GM19099 (cell line): ENCODE results near the gene CFAP20.

Source experiments
- POLR2A ChIP-seq: IDR thresholded peaks from 3 replicates; pipeline ENCODE4 v1.6.1; 2011; ENCODE audit warnings: low read depth; ENCODE audit not compliant: insufficient read length; ENCODE audit errors: extremely low read depth

CFAP20 gene

DNA sequence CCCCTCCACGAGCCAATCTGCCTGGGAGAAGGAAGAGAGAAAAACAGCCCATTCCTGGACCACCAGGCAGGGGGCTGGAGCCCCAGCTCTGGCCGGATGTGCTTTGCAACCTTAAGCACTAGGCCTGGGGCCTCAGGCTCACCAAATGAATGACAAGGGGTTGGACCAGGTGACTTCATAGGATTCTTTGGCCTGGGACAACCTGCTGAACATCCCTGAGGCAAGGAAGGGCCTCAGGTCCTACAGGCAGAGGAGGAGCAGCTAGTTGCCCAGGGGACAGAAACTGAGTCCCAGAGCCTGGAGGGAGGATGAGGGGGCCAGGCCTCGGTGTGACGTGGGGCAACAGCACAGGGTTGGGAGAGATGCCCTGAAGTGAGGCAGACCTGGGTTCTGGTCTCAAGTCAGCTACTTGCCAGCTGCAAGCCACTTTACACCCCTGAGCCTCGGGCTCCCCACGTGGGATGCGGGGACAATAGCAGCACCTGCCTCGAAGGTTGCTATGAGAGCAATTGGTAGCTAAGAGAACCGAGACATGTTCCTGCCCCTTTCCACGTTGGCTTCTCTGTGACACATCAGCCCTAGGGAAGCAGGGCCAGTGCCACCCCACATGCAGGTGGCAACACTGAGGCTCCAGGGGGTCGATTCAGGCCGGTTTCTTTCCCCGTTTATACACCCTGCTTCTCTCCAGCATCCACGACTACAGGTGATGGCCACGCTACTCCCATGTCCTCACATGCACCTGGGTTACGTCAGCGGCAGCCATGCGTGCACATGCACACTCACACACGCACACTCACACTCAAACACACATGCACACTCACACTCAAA, 42.6 kb downstream of the CFAP20 start:
- no peak for TF ChIP-seq POLR2A

DNA sequence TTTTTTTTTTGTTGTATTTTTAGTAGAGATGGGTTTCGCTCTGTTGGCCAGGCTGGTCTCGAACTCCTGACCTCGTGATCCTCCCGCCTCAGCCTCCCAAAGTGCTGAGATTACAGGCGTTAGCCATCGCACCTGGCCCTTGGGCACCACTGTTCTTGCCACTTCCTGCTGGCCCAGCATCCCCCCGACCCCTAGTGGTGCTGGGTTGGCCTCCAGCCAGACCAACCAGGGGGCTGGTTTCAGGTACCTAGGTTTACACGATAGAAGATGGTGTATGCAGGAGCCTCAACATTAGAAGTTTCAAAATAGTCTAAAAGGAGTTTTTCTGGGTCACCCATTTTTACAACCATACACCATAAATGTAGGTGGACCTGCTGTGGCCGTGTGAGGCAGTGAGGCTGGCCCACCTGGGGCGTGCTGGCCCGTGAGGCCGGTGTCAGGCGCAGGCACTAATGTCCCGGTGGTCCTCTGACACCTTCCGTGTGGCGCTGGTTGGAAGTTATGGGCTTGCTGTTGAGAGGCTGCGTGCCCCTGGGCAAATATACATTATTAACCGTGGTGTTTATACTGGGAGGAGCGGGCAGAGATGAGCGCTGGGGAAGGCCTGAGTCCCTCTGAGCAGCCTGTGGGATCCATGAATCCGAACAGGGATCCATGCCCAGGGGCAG, 43.5 kb downstream of the CFAP20 start:
- no peak for TF ChIP-seq POLR2A

DNA sequence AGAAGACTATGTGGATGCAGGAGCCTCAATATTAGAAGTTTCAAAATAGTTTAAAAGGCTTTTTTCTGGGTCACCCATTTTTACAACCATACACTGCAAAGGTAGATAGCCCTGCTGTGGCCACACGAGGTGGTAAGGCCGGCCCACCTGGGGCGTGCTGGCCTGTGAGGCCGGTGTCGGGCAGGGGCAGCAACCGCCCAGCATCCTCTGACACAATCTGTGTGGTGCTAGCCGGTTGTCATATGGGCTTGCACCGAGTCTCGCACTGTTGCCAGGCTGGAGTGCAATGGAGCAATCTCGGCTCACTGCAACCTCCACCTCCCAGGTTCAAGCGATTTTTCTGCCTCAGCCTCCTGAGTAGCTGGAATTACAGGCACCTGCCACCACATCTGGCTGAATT, 44.0 kb downstream of the CFAP20 start:
- TF ChIP-seq POLR2A: no peak

DNA sequence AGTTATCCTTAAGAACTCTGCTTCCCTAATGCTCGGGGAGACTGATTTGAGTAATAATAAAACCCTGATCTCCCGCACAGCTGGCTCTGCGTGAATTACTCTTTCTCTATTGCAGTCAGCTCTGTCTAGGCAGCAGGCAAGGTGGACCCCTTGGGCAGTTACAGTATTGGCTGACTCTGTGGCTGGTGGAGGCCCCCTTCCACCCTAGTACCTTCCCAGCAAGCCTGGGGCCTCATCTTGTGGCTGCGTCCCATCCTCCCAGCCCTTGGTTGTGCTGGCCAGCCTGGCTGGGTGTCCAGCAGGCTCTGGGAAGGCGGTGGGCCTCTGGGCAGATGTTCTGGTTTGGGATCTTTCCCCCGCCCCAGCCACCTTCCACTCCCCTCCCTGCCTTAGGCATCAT, 44.5 kb downstream of the CFAP20 start:
- no peak for TF ChIP-seq POLR2A

DNA sequence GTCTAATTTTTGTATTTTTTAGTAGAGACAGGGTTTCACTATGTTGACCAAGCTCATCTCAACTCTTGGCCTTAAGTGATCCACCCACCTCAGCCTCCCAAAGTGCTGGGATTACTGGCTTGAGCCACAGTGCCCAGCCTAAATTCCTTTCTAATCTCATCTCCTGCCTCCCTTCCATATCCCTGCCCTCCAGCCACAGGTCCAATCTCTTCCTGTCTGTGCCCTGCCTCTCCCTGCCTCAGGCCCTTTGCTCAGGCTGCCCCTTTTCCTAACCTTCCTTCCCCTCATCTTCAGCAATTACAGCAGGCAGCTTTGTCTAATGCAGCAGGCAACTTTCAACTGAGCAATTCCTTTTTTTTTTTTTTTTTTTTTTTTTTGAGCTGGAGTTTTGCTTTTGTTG, 46.8 kb downstream of the CFAP20 start:
- no peak for TF ChIP-seq POLR2A

DNA sequence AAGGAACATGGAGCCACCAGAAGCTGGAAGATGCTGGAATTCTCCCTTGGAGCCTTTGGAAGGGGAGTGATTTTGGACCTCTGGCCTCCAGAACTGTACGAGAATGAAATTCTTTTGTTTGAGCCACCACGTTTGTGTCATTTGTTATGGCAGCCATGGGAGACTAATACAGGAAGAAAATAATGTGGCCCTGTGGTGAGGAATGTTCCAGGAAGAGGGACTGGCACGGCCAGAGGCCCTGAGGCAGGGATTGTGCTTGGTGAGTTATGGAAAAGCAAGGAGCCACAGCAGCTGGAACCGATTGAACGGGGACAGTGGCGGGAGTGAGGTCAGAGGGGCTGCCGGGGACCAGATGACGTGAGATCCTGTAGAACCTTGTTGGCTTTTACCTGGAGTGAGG, 51.4 kb downstream of the CFAP20 start:
- TF ChIP-seq POLR2A: no peak

DNA sequence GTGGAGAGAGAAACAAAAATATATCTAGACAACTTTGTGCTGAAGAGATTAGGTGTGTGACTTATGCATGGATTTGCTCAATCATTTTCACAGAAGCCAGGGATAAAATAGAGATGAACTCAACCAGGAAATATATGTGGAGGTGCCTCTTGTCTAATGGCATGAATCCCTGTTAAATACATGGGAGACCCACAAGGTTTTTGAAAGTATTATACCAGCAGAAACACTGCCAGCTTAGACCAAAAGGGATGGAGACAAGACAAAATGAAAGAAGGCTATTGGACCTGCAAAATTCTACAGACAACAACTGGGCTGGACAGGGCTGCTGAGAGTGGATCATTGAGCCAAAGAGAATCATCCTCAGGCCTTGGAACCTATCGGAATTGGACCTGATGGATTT, 52.7 kb downstream of the CFAP20 start:
- TF ChIP-seq POLR2A: no peak

DNA sequence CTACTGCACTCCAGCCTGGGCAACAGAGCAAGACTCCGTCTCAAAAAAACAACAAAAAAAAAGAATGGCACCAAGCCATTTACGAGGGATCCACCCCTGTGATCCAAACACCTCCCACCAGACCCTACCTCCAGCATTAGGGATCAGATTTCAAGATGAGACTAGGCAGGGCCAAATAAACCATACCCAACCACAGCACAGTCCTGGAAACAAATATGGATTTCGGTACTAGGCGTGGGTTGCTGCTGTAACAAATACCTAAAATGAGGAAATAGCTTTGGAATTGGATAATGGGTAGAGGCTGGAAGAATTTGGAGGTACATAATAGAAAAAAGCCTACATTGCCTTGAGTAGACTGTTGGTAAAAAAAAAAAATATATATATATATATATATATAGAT, 54.5 kb downstream of the CFAP20 start:
- no peak for TF ChIP-seq POLR2A

DNA sequence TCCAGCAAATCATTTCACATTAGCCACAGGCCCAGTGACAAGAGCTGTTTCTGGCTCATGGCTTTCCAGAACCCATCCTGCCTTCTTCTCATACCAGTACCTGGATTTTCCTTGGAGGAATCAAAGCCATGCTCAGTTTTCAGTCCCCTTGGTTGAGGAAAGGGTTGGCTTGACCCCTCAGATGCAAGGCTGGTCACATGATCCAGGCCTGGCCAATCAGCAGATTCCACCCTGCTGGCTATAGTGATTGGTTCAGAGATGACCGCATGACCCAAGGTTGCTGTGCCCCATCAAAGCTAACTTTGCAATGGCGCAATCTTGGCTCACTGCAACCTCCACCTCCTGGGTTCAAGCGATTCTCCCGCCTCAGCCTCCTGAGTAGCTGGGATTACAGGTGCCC, 58.6 kb downstream of the CFAP20 start:
- no peak for TF ChIP-seq POLR2A
